ENCODE data around the gene PLAAT2.
"Not testable (repeated sequence)": the region's sequence is repeated elsewhere in the genome, so short reads cannot be mapped to it uniquely, and the experiment has no call there.

Gene PLAAT2

DNA sequence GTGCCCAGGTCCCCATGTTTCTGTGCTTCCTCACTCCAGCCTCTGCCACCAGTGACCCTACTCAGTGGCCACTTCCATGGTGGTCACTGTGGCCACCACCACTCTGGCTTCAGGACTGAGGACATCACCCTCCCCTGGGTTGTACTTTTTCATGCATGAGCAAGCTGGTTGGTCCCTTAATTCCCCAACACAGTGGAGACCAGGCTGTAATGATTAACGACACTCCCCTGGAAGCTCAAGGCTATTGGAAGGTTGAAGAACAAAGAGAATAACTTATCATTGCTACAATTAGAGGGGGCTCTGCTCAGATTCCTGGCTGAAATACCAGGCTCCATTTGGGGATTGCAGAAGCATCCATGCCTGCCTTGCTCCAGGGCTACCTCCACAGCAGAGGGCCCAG lies 16.1 kb downstream of the PLAAT2 start:
- DNase-seq = no peak

DNA sequence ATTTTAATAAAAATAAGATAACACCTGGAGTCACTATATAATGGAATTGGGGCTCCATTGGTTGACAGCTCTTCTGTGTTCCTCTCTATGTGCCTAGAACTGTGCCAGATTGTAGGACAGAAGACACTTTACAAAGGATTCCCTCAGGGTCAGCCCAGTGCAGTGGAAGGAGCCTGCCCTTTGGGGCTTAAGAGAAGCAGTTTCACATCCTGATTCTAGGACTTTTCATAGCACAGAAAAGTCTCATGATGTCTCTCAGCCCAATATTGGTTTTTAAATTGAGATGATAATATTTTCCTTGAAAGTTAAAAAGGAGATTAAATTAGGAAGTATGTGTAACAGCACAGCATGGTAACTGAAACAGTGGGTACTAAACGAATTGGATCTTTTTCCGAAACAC lies 19.5 kb downstream of the PLAAT2 start:
- no peak for DNase-seq

DNA sequence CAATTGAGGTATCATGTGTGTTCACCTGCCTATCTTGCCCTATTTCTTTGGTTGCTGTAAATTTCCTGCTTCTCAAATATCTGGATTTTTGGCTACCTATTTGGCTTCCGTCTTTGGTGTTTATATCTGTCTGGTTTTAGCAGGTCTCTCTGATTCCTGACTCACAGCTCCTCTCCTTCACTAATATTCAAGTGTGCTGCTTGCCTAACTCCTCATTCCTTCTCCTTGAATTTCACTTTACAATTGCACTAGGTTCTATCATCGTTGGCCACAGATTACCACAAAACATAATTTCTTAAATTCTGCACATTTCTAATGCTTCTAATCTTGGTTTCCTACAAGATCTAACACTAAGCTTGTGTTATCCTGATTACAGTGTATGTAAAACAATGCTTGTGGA lies 20.7 kb downstream of the PLAAT2 start:
- not testable (repeated sequence) for DNase-seq

DNA sequence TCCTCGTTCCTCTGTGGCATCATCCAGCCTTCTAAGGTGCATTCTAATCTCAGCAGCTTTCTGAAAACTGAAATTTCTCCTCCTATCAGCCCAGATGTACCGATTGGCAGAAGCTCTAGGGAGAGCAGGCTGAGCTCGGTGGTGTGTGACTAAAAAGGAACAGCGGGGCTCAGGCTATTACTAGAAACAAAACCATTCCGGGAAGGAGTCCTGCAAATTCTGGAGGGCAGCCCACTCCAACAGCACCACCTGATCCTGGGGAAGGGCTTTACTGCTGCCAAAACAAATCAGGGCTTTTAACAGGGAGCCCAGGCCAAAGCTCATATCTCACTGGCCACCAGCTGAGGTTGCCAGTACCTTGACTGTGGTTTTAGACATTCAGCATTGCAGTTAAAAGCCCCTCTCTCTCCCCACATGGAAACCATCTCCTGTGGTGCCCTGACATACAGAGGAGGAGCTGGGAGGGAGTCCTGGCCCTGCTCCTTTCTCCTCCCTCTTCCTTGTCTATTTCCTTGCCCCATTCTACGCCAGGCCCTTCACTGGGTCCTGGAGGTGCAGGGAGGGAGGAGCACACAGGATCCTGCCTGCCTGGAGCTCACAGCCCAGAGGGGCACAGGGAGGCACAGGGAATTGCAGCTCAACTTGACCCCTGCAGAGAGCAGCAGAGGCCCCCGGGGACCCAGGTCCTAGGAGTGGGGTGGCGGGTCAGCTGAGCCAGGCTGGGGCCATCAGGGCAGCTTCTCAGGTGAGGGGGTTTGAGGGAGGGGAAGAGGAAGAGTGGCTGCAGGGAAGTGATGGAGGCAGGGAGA lies 25.7 kb downstream of the PLAAT2 start:
- no peak for DNase-seq

DNA sequence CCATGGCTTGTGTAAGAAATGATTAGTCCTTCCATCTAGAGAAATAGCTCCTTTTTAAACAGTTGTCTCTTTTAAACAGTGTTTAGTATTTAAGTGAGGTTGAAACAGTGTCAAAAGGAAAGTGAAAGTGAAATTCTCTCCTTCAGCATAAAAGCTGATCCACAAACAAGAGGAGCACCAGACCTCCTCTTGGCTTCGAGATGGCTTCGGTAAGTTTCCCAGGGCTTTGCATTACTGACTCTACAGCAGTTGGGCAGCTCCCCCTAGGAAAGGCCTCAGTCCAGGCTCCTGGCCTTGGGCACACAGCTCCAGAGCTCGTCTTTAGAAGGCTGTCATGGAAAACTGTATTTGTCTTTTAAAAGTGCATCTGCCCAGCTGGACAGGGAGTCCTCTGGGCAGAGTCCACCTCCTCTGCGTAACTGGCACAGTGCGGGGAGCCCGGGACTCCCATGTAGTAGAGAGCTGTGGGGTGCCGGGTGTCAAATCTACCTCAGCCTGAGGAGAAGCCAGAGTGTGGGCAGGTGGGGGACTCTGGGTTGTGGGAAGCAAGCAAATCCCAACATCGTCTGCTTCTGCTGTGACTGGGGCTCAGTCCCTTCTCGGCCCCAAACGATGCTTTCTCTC lies 26.4 kb downstream of the PLAAT2 start, which contains the start of gene PLAAT4:
Gene PLAAT4, plus strand, starts transcription at position 140 of the 624 bp plus-strand sequence. Its CDS starts 61 bp downstream, at position 201.
- DNase-seq = no peak

DNA sequence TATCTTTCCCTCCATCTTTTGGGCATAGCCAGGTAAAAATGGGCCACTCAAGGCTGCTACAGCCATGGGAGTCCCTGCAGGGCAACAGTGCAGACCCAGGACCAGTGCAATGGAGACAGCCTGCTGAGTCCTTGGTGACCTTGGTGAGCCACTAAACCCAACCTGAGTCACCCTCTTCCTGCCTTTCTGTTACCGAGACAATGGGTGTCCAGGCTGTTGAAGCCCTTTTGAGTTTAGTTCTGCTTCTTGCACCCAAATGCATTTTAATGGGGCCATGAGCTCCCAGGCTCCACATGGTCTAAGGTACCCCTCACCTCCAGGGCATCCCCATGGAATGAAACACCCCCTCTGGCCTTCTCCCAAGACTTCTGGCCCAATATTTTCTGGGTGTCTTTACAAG lies 27.4 kb downstream of the PLAAT2 start:
- DNase-seq = no peak

DNA sequence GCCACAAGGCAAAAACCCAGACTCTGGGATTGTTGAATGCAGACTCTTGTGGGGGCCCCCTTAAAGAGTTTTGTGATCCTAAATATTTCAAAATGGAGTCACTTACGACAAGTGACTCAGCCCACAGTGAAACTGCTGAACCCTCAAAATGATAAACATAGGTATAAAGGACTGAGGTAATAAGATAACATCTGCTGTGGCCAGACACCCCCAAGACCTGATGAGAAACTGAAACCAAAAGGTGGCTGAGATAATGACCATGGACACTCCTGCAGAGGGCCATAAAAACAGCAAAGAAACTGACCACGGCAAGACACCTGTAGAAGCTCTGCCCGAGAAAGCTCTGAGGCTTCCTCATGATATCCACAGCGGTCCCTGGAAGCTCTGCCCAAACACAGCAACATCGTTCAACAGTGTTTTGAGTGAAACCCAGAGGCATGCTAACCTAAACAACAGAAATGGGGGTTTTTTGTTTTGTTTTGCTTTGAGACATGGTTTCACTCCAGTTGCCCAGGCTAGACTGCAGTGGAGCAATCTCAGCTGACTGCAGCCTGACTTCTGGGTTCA lies 28.2 kb downstream of the PLAAT2 start:
- no peak for DNase-seq

DNA sequence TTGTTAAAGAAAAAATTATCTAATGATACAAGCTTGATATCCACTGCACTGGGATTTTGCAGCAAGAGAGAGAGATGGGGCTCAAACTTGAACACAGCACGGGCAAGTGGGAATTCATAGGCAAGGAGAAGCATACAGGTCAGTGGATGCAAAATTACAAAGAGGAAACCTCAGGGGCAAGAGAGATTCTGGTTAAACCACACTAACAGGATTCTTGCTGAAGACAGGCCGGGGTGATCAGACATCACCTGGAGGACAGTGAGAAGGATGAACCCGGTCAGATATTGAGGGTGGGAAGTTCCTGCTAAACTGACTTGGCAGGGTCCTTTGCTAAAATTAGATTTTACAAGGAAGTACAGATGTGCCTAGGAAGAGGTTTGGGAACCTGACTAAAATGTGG lies 29.1 kb downstream of the PLAAT2 start:
- DNase-seq = no peak

DNA sequence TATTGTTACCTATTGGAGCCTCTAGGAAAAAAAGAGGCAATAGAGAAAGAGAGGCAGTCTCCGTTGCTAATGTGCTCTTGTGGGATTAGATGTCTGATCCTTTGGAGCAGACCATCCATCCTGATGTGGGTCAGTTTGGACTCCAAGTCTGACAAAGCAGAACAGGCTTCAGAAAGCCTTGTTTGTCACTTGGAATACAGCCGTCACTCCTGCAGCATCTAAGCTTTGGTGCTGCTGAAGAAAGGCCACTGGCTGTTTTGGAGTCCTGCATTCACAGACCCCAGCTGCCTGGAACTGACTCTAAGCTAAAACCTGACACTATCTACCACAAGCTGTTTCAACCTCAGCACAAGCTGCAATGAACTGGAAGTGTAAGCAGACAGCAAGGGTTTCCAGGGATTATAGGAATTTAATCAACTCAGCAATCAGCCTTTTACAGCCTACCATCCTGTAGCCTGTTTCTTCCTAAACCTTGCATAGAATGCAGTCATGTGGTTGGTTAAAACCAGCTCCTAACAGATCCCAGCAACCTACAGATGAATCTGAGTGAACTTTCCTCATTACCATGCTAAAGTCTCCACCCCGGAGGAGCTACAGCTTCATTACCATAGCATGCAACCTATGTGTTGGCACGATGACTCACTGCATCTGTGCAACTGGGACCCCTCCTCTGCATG lies 30.2 kb downstream of the PLAAT2 start:
- DNase-seq = no peak

DNA sequence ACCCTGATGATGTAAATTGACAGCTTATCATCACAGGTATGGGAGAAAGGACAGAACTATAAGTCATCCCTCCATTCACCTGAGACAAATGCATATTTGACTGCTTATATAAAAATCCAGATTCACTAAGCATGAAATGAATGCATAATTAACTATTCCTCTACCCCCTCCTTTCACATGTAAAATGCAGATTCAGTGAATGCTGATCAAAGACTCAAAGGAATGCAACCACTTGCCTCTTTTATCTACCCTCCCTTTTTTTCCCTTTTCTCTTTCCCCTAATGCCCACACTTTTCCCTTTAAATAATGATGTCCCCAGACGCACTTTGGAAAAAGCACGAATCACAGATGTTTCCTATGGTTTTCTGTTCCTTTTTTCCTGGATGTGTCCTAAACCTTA lies 31.1 kb downstream of the PLAAT2 start:
- DNase-seq = no peak

DNA sequence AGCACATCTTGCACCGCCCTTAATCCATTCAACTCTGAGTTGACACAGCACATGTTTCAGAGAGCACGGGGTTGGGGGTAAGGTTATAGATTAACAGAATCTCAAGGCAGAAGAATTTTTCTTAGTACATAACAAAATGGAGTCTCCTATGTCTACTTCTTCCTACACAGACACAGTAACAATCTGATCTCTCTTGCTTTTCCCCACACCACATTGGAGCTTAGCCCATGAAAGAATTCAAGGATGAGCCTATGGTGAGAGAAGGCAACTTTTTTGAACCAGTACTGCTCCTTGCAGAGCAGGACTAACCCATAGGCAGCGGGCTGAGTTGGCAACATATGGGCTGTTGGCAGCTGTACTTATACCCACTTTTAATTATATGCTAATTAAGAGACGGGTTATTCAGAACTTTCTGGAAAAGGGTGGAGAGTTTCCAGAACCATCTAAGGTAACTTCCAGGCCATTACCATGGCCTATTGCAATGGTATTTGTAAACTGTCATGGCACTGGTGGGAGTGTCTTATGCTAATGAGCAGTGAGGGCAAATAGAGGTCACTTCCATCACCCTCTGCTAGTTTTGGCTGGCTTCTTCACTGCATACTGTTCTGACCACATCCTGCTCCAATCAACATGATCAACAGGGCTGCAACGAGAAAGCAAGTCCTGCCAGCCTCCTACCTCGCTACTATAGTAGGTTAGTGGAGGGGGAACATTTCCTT lies 31.9 kb downstream of the PLAAT2 start:
- not testable (repeated sequence) for DNase-seq

DNA sequence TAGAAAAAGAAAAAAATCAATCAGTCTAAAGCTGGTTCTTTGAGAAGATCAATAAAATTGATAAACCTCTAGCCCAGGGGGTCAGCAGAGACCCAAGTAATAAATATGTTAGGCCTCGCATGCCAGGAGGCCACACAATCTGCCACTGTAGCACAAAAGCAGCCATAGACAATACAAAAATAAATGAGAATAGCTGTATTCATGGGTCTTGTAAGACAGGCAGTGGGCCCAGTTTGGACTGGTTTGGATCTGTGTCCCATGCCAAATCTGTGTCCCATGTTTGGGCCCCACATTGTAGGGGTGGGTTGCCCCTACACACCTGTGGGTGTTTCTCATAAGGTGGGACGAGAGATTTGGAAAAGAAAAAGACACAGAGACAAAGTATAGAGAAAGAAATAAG lies 33.2 kb downstream of the PLAAT2 start:
- DNase-seq = no peak

DNA sequence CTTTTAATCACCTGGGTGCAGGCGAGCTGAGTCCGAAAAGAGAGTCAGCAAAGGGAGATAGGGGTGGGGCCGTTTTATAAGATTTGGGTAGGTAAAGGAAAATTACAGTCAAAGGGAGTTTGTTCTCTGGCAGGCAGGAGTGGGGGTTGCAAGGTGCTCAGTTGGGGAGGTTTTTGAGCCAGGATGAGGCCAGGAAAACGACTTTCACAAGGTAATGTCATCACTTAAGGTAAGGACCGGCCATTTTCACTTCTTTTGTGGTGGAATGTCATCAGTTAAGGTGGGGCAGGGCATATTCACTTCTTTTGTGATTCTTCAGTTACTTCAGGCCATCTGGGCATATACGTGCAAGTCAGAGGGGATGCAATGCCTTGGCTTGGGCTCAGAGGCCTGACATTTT lies 33.8 kb downstream of the PLAAT2 start:
- DNase-seq = not testable (repeated sequence)

DNA sequence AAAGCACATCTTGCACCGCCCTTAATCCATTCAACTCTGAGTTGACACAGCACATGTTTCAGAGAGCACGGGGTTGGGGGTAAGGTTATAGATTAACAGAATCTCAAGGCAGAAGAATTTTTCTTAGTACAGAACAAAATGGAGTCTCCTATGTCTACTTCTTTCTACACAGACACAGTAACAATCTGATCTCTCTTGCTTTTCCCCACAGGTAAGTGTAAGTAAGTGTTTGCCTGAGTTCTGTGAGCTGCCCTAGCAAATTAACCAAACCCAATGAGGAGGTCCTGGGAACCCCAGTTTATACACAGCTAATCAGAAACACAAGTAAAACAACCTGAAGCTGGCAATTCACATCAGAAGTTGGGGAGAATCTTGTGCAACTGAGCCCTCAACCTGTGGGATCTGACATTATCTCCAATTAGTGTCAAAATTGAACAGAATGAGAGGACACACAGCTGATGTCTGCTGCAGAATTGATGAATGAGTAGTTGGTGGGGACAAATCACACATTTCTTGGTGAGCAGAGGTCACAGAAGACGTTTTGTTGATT lies 34.4 kb downstream of the PLAAT2 start:
- not testable (repeated sequence) for DNase-seq

DNA sequence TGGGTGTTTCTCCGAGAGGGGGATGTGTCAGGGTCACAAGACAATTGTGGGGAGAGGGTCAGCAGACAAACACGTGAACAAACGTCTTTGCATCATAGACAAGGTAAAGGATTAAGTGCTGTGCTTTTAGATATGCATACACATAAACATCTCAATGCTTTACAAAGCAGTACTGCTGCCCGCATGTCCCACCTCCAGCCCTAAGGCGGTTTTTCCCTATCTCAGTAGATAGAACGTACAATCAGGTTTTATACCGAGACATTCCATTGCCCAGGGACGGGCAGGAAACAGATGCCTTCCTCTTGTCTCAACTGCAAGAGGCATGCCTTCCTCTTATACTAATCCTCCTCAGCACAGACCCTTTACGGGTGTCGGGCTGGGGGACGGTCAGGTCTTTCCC lies 35.0 kb downstream of the PLAAT2 start:
- not testable (repeated sequence) for DNase-seq

DNA sequence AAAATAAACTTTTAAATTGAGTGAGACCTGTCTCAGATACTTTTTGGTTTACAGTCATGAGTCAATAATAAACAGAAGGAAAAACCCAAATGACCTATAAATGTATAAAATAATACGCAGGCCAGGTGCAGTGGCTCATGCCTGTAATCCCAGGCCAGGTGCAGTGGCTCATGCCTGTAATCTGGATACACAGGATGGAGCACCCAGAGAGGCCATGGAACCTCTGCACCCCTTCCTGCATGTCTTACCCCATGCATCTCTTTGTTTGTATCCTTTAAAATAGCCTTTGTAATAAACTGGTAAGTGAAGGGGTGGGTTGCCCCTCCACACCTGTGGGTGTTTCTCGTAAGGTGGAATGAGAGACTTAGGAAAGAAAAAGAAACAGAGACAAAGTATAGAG lies 35.5 kb downstream of the PLAAT2 start:
- DNase-seq = no peak

DNA sequence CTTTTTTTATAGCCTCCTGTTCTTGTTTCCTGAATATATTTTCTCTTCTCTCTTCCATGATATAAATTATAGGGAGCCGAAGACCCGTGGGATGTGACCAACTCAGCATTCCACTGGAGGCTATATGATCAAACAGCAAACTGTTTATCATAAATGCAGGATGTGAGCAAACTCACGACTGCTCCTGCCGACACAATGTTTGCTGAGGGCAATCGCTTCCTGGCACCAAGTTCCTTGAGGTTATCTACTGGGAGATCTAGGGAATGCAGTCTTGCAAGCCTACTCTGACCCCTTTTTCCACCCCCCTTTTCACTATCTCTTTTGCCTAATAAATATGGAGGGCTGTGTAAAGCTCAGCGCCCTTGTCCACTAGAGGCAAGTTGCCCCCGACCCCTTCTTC lies 40.0 kb downstream of the PLAAT2 start:
- no peak for DNase-seq

DNA sequence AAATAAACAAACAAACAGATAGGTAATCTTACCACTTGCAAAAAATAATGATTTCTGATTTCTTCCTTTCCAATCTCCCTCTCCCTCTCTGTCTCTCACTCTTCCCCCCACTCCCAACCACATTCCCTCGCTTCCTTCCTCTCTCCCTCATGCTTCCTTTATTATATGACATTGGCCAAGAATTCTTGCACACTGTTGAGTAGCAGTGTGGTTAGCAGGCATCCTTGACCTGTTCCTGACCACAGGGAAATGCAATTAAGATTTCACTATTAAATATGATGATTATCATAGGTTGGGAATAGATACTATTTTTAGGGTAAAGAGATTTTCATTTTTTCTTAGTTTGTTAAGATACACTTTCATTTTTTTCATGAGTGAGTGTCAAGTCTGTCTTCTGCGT lies 41.3 kb downstream of the PLAAT2 start:
- no peak for DNase-seq

DNA sequence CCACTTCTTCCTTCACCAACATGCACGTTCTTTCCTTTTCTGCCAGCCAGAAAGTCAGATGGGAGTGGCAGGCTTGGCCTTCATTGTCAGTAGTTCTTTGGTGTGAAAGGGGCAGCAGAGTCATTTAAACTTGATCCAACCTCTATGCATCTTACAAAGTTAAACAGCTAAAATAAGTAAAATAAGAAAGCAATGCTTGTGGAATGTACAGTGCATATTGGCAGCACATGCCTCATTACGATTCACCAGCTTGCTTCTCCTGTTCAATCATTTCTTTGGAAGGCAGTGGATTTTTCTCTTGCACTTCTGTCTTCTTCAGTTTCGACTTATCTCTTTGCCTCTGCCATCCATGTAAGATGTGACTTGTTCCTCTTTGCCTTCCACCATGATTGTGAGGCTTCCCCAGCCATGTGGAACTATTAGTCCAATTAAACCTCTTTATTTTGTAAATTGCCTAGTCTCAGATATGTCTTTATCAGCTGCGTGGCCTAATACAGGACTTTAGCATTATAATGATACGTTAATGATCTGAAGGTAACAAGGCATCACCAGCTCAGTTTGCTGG lies 42.5 kb downstream of the PLAAT2 start:
- no peak for DNase-seq

DNA sequence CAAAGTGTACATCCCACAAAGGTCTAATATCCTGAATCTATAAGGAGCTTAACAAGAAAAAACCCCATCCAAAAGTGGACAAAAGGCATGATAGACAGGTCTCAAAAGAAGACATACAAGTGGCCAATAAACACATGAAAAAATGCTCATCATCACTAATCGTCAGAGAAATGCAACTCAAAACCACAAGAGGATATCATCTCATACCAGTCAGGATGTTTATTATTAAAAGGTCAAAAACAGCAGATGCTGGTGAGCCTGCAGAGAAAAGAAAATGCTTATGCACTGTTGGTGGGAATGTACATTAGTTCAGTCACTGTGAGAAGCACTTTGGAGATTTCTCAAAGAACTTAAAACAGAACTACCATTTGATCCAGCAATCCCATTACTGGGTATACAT lies 44.6 kb downstream of the PLAAT2 start:
- no peak for DNase-seq

DNA sequence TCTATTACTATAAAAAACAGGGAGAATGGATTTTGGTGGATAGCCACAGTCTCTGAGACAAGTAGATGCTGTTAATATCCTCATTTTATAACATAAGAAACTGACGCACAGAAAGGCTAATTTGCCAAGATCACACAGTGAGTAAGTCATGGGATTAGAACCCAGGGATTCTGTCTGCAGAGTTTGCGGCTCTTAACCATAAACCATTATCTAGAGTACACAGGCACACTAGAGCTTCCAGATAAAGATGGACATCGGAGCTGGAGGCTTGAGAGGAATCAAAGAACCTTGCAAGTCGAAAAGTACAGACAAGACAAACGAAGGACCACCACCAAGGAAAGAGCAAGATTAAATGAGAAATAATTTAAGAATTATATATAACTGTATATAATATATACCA lies 46.0 kb downstream of the PLAAT2 start:
- no peak for DNase-seq

DNA sequence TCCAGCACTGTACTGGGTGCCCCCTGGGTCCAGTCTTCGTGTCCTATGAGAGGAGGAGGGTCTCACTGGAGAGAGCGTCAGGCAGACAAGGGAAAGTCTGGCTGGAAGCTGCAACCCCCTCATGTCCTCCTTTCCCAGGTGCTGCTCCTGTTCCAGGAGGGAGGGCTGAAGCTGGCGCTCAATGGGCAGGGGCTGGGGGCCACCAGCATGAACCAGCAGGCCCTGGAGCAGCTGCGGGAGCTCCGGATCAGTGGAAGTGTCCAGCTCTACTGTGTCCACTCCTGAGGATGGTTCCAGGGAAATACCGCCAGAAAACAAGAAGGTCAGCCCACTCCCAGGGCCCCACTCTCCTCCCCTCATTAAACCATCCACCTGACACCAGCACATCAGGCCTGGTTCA lies 47.1 kb downstream of the PLAAT2 start:
- no peak for DNase-seq

All from amniotic stem cell (primary cell).